Jurkat, Clone E6-1 (cell line): Measurements from ENCODE around the gene CASK.
A peak's percentile ranks its signal among the peaks of the same experiment; 100 is the strongest.
"Not testable (repeated sequence)": the region's sequence is repeated elsewhere in the genome, so short reads cannot be mapped to it uniquely, and the experiment has no call there.

Experiments
- DNase-seq: peaks from one replicate; pipeline ENCODE4 v3.0.0-alpha.2; 2011; ENCODE audit warnings: low read depth, low spot score
- H3K4me3 ChIP-seq: 2 replicates; pipeline ENCODE4 v1.5.1; 2011; ENCODE audit warnings: mild to moderate bottlenecking, low read length, control low read depth, moderate library complexity

Gene CASK

GRCh38 chrX:41761702-41762101, 161.7 kb downstream of the CASK start:
- no peak overlapping the region for H3K4me3 ChIP-seq
- no peak for DNase-seq

DNA sequence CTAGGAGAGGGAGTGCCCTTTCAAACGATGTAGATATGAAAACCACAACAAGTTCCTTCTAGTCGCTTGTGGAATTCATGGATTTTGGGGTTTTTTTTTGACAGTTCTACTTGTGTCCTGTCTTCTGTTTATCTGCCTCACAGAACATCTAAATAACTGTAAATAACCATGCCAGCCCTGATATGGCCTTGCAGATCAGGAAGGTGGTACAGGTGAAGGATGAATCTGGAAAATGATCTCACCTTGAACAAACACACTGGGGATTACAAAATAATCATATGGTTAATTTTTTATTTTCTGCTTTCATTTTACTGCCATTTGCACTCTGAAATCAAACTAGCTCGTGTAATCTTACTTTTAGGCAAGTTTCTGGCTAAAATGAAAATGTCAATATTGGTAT, 162.2 kb downstream of the CASK start:
- DNase-seq = no peak
- H3K4me3 ChIP-seq = no peak overlapping the region

GRCh38 chrX:41759817-41760216, 163.5 kb downstream of the CASK start:
- DNase-seq = peak; percentile 9
- H3K4me3 ChIP-seq = no peak overlapping the region

DNA sequence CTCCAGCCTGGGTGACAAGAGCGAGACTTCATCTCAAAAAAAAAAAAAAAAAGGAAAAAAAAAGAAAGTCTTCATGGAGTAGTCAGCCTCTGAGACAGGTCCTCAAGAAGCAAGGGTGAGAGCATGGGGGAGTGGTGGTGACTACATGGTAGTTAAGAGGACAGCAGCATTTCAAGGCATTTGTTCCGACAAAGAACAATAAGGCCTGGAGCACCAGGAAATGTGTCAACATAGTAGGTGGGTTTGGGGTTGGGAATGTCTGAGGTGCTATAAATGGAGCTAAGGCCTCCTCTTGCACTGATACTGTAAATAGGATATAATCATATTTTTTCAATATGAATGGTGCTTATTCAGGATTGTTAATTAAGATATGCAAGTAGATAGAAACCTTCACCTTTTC, 165.0 kb downstream of the CASK start:
- DNase-seq = no peak
- no peak overlapping the region for H3K4me3 ChIP-seq

GRCh38 chrX:41750716-41751115, 172.6 kb downstream of the CASK start:
- no peak overlapping the region for H3K4me3 ChIP-seq
- DNase-seq = no peak

DNA sequence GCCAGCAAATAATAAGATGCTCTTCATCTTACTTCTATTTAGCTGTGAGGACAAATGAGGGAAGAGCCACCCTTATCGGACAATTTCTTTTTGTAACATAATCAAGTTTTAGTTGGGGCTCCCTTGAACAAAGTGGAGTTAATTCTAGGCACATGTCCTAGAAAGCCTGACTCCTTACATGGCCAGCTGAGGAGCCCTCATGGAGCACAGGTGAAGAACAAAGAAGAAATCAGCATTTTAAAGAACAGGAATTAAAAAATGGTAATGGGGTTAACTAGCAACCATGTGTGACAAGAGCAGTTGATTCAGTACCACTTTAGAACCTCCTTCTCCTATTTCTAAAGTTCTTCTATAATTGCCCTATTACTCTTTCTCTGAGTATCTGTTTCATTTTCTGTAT, 183.5 kb downstream of the CASK start:
- no peak for DNase-seq
- H3K4me3 ChIP-seq = no peak overlapping the region

- H3K4me3 ChIP-seq = no peak overlapping the region
- peak; percentile 82 for DNase-seq
These were observed 186.3 kb downstream of the CASK start for GRCh38 chrX:41737065-41737464.

DNA sequence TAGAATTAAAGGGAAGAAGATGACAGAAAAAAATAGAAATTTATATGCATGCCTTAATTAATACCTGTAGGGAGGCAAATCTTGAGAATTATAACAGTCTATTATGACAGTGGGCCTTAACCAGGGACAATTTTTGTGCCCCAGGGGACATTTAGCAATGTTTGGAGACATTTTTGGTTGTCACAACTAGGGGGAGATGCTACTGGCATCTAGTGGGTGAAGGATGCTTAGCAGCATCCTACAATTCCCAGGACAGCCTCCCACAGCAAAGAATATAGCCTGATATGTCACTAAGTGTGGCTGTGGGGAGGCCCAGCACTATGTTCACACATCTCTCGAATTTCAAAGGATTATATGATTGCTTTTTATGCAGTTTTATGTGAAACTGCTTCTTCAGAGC, 188.8 kb downstream of the CASK start:
- peak; percentile 10 for DNase-seq
- no peak overlapping the region for H3K4me3 ChIP-seq

DNA sequence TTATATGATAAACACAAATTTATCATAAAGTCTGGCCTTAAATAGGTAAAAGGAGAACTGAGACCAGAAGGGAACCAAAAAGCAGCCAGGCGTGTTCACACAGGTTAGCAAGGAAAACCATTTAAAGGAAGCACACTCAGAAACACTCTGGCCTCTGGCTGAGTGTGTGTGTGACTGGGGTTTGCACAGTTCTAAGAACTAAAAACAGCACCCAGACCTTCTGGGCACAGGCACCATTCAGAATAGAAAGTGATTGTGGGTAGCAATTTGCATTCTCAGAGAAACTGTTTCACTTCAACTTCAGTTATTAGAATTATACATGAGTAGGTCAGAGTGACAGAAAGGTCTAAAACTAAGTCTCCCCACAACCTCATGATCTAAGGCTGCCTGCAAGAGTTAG, 189.4 kb downstream of the CASK start:
- DNase-seq = no peak
- H3K4me3 ChIP-seq = no peak overlapping the region

GRCh38 chrX:41732260-41732659, 191.1 kb downstream of the CASK start:
- no peak overlapping the region for H3K4me3 ChIP-seq
- DNase-seq = no peak

- DNase-seq = no peak
- H3K4me3 ChIP-seq = no peak overlapping the region
These were observed 193.3 kb downstream of the CASK start for GRCh38 chrX:41730081-41730480.

DNA sequence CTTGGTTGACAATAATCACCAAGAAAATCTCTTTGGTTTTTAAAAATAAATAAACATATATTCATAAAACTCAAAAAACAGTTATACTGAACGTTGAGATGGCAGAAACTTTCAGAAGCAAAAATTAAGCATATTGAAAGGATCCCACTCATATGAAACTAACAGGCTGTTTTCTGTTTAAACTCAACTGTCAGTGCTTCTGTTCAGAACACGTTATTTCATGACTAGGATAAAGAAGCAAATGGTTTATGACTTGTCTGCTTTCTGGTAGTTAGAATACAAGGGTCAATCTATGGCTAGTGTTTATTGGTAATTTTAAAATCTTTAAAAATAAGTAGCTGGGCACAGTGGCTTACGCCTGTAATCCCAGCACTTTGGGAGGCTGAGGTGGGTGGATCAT, 195.2 kb downstream of the CASK start:
- DNase-seq = no peak
- no peak overlapping the region for H3K4me3 ChIP-seq

DNA sequence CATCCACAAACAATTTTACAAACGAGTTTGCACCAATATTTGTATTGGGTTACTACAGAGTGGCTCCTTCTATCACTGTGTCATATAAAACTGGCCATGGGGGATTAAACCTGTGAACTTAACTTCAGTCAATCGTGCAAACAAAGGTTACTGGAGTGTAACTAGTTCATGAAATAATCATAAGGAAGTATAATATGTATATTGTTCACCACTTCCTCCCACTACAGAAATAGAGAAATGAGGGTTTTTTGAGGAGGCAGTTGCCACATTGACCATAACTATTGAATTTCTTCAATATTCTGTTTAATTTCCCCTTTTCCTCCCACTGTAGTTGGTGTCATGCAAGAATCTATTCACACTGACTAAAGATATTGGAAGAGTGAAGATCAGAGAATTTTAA, 199.5 kb downstream of the CASK start, which contains the start of gene GPR82:
Gene GPR82 (plus strand): TSS at position 356 of the 400 bp plus-strand sequence. CDS start 2,846 bp downstream, outside the sequence.
- no peak for DNase-seq
- H3K4me3 ChIP-seq = no peak within 1 kb of the TSS

GRCh38 chrX:41722816-41723618, 200.3 kb downstream of the CASK start:
- H3K4me3 ChIP-seq = no peak overlapping the region
- DNase-seq = no peak

- no peak overlapping the region for H3K4me3 ChIP-seq
- DNase-seq = no peak
These were observed 201.1 kb downstream of the CASK start for GRCh38 chrX:41722214-41722613.

- DNase-seq = no peak
- H3K4me3 ChIP-seq = no peak overlapping the region
These were observed 201.8 kb downstream of the CASK start for GRCh38 chrX:41721590-41721989.

- DNase-seq = peak; percentile 37
- H3K4me3 ChIP-seq = no peak overlapping the region
These were observed 203.1 kb downstream of the CASK start for GRCh38 chrX:41720125-41720779.

DNA sequence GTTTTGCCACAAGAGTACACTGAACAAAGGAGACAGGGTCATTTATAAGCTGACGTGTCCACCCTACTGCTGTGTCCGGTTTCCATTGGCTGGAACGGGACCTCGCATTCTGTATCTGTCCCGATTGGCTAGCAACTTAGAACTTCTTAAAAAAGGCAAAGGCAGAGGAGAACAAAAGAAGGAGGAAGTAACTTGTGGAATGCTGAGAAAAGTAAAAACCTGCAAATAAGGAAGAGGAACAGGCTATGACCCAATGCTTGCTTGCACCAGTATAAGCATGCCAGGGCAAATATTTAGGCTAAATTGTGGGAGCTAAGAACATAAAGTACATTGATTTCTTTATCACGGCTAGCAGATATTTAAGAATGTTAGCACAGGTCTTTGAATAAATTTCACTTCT, 203.7 kb downstream of the CASK start:
- not testable (repeated sequence) for DNase-seq, H3K4me3 ChIP-seq

- no peak overlapping the region for H3K4me3 ChIP-seq
- DNase-seq = no peak
These were observed 204.7 kb downstream of the CASK start for GRCh38 chrX:41718481-41719235.
